Rectal smooth muscle tissue (tissue), 1 donor: ENCODE measurements around the gene HTT.

Experiments used
- H3K27ac ChIP-seq: one replicate; pipeline ENCODE4 v1.7.0; 2013; ENCODE audit warnings: low read depth, low read length, inconsistent platforms
- H3K27me3 ChIP-seq: one replicate; pipeline ENCODE4 v1.7.0; 2013; ENCODE audit warnings: low read length; ENCODE audit not compliant: control insufficient read depth, insufficient read depth
- H3K36me3 ChIP-seq: one replicate; pipeline ENCODE4 v1.7.0; 2013; ENCODE audit warnings: low read length; ENCODE audit not compliant: control insufficient read depth, insufficient read depth
- H3K4me1 ChIP-seq: one replicate; pipeline ENCODE4 v1.7.0; 2013; ENCODE audit warnings: low read length; ENCODE audit not compliant: control insufficient read depth, insufficient read depth
- H3K4me3 ChIP-seq: one replicate; pipeline ENCODE4 v1.7.0; 2013; ENCODE audit warnings: low read length
- H3K9ac ChIP-seq: one replicate; pipeline ENCODE4 v1.7.0; 2013; ENCODE audit warnings: low read length

The HTT gene

DNA sequence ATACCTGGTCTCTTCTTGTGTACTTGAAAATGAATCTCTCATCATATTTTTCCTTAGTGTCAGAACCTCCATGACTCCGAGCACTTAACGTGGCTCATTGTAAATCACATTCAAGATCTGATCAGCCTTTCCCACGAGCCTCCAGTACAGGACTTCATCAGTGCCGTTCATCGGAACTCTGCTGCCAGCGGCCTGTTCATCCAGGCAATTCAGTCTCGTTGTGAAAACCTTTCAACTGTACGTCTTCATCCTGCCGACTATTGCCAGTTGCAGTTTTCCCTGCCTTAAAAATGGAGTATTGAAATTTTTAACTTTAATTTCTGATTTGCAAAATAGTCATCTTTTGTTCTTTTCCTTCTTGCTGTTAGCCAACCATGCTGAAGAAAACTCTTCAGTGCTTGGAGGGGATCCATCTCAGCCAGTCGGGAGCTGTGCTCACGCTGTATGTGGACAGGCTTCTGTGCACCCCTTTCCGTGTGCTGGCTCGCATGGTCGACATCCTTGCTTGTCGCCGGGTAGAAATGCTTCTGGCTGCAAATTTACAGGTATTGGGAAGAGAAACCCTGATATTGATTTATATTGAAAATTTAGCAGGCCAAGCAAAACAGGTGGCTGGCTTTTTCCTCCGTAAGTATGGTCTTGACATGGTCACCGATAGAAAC is 132.1 kb downstream of the HTT start:
- Histone ChIP-seq H3K9ac (no peak overlapping the region), H3K27ac (no peak overlapping the region), H3K4me1 (peaks cover 7% of the 10 kb centered on the region), H3K4me3 (no peak overlapping the region), H3K27me3 (no peaks in the 10 kb centered on the region), H3K36me3 (peaks cover 18% of the 10 kb centered on the region)

DNA sequence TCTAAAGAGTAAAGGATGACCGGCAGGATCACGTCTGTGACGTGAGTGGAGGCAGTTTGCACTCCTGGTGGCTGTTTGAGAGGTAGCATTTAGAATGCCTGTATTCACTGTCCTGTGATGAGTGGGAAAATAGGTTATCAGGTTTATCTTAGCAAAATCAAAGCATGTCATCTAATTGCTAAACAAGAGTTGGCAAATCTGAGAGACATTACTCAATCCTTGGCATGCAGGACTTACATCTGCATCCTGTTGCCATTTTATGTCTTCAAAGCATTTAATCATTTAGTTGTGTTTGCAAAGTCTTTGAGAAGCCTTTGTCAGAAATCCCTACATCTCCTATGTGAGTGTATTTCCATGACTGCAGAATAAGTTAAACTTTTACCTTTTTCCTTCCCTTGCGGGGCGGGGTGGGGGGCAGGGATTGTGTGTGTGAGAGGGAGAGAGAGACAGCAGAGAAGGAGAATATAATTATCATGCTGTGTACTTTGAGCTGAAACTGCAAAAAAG is 133.1 kb downstream of the HTT start:
- Histone ChIP-seq H3K4me1 (peaks cover 7% of the 10 kb centered on the region), H3K36me3 (peaks cover 26% of the 10 kb centered on the region), H3K27me3 (no peaks in the 10 kb centered on the region), H3K9ac (no peak overlapping the region), H3K4me3 (no peak overlapping the region), H3K27ac (no peak overlapping the region)

DNA sequence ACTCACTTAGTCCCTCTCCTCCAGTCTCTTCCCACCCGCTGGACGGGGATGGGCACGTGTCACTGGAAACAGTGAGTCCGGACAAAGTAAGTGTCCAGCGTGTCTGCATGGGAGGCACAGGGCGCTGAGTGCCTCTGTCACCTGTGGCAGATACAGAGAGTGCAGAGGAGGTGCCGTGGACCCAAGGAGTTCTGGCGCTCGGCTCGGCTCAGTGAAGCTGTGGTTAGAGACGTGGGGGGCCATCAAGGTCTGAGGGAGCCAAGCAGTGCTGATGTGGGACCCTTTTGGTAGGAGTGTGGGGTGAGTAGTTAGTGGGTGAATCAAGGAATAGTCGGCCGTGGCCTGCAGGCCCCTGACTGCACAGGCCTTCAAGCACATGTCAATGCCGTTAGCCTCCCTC is 134.3 kb downstream of the HTT start:
- Histone ChIP-seq H3K4me1 (peaks cover 2% of the 10 kb centered on the region), H3K36me3 (peaks cover 39% of the 10 kb centered on the region), H3K4me3 (no peak overlapping the region), H3K27me3 (no peaks in the 10 kb centered on the region), H3K27ac (no peak overlapping the region), H3K9ac (no peak overlapping the region)

DNA sequence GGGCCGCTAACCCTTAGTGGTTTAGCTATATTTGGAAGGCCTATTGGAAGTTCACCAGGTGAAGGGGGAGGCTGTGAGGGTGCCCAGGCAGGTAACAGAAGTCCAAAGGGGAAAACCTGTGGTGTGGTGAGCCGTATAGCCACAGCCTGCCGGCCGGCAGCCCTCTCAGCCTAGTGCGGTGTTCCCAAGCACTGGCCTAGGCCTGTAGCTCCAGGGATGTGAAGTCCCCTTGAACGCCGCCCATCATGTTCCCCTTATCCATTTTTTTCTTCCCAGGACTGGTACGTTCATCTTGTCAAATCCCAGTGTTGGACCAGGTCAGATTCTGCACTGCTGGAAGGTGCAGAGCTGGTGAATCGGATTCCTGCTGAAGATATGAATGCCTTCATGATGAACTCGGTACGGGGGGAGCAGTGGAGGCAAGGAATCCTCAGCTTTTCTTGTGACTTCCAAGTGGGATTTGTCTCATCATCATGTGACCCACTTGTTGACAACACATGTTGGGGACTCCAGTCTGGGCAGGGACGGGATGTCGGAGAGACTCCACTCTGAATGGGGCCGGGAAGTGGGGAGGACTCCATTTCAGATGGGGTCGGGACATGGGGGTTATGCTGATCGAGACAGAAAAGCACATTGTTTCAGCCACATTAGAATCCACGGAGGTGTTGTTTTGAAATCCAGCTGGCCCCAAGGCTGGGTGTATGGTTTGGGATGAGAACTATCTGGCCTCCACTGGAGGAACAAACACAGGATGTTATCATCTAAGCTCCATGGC is 135.3 kb downstream of the HTT start:
- Histone ChIP-seq H3K27ac (no peak overlapping the region), H3K4me1 (no peaks in the 10 kb centered on the region), H3K9ac (no peak overlapping the region), H3K27me3 (no peaks in the 10 kb centered on the region), H3K4me3 (no peak overlapping the region), H3K36me3 (peaks cover 43% of the 10 kb centered on the region)

DNA sequence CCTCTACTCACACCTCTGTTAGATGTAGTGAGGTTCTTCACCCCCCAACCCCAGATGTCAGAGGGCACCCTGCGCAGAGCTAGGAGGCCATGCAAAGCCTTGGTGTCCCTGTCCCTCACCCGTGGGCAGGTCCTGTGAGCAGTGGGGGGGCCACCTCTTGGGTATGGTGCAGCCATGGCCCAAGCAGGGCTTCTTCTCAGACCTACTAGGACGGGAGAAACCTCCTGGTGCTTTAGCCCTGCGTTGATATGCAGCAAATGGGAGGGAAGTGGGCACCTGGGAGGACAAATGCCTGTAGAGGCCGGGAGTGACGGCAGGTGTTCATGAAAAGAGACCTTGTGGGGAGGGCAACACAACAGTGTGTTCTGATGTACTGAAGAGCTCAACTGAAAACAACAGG is 136.0 kb downstream of the HTT start:
- no peak overlapping the region for H3K27ac ChIP-seq
- no peak overlapping the region for H3K9ac ChIP-seq
- peaks cover 50% of the 10 kb centered on the region for H3K36me3 ChIP-seq
- no peaks in the 10 kb centered on the region for H3K4me1 ChIP-seq
- no peaks in the 10 kb centered on the region for H3K27me3 ChIP-seq
- no peak overlapping the region for H3K4me3 ChIP-seq

DNA sequence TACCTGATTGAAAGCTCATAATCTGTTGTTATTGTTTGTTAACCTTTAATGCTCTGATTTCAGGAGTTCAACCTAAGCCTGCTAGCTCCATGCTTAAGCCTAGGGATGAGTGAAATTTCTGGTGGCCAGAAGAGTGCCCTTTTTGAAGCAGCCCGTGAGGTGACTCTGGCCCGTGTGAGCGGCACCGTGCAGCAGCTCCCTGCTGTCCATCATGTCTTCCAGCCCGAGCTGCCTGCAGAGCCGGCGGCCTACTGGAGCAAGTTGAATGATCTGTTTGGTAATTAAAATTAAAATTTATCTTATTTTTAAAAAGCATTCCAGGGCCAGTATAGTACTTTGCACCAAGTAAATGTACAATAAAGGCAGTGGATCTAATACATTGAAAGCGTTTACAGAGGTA is 137.4 kb downstream of the HTT start:
- H3K27ac ChIP-seq = no peak overlapping the region
- no peaks in the 10 kb centered on the region for H3K27me3 ChIP-seq
- H3K36me3 ChIP-seq = peaks cover 47% of the 10 kb centered on the region
- no peak overlapping the region for H3K9ac ChIP-seq
- no peak overlapping the region for H3K4me3 ChIP-seq
- H3K4me1 ChIP-seq = no peaks in the 10 kb centered on the region

DNA sequence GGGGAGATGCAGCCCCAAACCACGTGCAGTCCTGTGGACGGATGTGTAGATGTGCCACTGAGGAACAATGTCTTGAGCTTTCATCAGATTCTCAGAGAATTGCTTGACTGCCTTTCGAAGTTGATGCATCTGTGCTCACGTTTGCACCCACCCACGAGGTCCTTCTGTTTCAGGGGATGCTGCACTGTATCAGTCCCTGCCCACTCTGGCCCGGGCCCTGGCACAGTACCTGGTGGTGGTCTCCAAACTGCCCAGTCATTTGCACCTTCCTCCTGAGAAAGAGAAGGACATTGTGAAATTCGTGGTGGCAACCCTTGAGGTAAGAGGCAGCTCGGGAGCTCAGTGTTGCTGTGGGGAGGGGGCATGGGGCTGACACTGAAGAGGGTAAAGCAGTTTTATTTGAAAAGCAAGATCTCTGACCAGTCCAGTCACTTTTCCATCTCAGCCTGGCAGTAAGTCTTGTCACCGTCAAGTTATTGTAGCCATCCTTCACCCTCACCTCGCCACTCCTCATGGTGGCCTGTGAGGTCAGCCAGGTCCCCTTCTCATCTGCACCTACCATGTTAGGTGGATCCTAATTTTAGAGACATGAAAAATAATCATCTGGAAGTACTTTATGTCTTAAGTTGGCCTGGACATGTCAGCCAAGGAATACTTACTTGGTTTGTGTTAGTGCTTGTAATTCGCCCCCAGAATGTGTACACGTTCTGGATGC is 138.1 kb downstream of the HTT start:
- Histone ChIP-seq H3K4me1 (no peaks in the 10 kb centered on the region), H3K9ac (no peak overlapping the region), H3K4me3 (no peak overlapping the region), H3K27ac (no peak overlapping the region), H3K27me3 (no peaks in the 10 kb centered on the region), H3K36me3 (peaks cover 47% of the 10 kb centered on the region)

DNA sequence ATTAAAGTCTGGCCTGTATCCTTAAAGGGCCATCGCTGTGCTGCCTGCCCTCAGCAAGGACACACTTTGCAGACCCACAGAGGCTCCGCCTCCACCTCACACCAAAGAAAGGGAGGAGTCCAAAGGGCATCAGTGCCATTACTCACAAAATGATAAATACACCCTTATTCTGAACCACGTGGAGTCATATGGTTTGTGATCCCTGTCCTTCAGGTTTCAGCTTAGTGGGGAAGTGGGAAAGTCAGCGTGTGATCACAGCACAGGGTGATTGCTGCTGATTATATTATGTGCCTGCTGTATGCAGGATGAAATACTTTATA is 138.6 kb downstream of the HTT start:
- H3K36me3 ChIP-seq = peaks cover 47% of the 10 kb centered on the region

DNA sequence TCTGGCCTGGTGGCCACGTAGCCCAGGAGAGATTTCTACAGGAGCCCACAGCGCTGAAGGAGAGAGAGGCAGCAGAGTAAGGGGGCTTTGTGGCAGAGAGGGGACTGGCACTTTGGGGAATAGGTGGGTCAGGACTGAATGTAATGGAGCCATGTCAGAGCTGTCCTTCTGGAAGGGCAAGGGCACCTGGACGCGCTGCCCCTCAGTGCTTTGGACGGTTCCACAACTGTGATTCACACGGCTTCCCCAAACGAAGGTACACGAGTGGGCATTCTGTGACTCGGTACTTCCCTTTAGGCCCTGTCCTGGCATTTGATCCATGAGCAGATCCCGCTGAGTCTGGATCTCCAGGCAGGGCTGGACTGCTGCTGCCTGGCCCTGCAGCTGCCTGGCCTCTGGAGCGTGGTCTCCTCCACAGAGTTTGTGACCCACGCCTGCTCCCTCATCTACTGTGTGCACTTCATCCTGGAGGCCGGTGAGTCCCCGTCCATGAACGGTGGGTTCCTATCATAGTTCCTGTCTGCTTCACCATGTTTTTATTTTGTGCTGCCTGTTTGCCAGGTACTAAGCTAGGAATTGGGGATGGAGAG is 139.3 kb downstream of the HTT start:
- Histone ChIP-seq H3K36me3 (peaks cover 48% of the 10 kb centered on the region), H3K9ac (no peak overlapping the region)

More for the DNA sequence above, 138.6 kb downstream of the HTT start:
- Histone ChIP-seq H3K27ac (no peak overlapping the region), H3K27me3 (no peaks in the 10 kb centered on the region), H3K4me1 (no peaks in the 10 kb centered on the region), H3K4me3 (no peak overlapping the region), H3K9ac (no peak overlapping the region)

DNA sequence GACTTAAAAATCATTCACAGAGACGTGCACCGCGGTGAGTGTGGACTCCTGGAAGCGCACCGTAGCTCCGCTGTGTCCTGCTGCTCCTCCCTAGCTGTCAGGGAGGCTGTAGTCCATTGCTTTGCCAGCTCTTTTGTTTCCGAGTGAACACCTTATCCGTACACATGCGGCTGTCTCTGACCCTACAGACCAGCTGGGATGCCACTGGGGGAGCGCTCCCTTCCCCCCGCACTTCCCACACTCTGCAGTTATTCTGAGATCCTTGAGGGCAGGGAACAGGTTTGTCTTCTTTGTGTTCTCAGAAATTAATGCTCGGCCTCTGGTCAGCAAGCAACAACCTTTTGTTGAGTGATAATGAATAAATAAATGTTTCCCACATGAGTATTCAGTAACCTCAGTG is 140.8 kb downstream of the HTT start:
- Histone ChIP-seq H3K27ac (no peak overlapping the region), H3K27me3 (no peaks in the 10 kb centered on the region), H3K4me1 (no peaks in the 10 kb centered on the region), H3K4me3 (no peak overlapping the region), H3K36me3 (peaks cover 53% of the 10 kb centered on the region), H3K9ac (no peak overlapping the region)

More for the DNA sequence above, 139.3 kb downstream of the HTT start:
- Histone ChIP-seq H3K27ac (no peak overlapping the region), H3K27me3 (no peaks in the 10 kb centered on the region), H3K4me1 (no peaks in the 10 kb centered on the region), H3K4me3 (no peak overlapping the region)

DNA sequence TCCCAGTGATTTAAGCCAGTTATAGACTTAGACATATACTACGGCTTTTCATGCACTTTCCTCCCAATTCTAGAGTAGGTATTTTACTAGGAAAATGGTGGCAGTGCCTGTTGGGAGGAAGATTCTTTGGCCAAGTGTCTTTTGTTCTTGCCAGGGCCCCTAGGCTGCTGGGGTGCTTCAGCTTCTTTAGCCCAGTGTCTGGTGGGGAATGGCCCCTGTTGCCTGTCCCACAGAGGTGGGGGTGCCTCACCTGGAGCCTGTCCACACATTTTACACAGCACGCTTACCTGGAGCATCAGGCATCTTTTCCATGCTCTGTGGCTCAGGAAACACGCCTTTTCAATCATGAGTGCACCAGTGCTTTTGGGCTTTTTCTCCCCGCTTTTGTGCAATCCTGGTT is 141.3 kb downstream of the HTT start:
- no peaks in the 10 kb centered on the region for H3K4me1 ChIP-seq
- no peak overlapping the region for H3K4me3 ChIP-seq
- no peaks in the 10 kb centered on the region for H3K27me3 ChIP-seq
- H3K9ac ChIP-seq = no peak overlapping the region
- peaks cover 53% of the 10 kb centered on the region for H3K36me3 ChIP-seq
- no peak overlapping the region for H3K27ac ChIP-seq

DNA sequence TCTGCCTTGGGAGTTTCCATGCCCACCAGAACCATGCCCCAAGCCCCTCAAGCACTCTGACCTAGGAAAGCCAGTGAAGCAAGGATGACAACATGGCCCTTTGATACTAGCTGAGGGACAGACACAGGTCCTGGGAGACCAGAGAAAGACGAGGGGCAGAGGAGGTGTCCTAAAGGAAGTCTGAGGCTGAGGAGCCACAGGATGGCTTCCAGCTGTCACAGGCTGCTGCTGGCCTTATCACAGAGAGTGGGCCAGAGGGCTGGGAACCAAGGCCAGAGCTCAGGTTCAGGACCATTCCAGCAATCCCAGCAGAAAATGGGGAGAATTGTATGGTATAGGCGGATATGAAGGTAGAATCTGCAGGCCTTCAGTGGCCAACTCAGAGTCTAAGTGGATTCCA is 142.8 kb downstream of the HTT start:
- H3K4me3 ChIP-seq = no peak overlapping the region
- no peak overlapping the region for H3K27ac ChIP-seq
- no peaks in the 10 kb centered on the region for H3K27me3 ChIP-seq
- H3K4me1 ChIP-seq = no peaks in the 10 kb centered on the region
- no peak overlapping the region for H3K9ac ChIP-seq
- peaks cover 50% of the 10 kb centered on the region for H3K36me3 ChIP-seq
